D721Med (cell line): Measurements from ENCODE around the gene ABHD16B.
A peak's percentile ranks its signal among the peaks of the same experiment; 100 is the strongest.

ENCODE experiments used
- DNase-seq: peaks from one replicate; pipeline ENCODE4 v3.0.0; 2011; ENCODE audit warnings: low spot score; ENCODE audit not compliant: insufficient read length
- FAIRE-seq: peaks from 2 replicates; lab custom pipeline; 2011; peaks lifted over from hg19 to GRCh38; lab: Jason Lieb, UNC
- CTCF ChIP-seq: IDR thresholded peaks from 2 replicates; pipeline ENCODE4 v1.5.1; 2012; ENCODE audit warnings: mild to moderate bottlenecking, control low read depth; ENCODE audit not compliant: insufficient read depth; ENCODE audit errors: missing control alignments

The ABHD16B gene

DNA sequence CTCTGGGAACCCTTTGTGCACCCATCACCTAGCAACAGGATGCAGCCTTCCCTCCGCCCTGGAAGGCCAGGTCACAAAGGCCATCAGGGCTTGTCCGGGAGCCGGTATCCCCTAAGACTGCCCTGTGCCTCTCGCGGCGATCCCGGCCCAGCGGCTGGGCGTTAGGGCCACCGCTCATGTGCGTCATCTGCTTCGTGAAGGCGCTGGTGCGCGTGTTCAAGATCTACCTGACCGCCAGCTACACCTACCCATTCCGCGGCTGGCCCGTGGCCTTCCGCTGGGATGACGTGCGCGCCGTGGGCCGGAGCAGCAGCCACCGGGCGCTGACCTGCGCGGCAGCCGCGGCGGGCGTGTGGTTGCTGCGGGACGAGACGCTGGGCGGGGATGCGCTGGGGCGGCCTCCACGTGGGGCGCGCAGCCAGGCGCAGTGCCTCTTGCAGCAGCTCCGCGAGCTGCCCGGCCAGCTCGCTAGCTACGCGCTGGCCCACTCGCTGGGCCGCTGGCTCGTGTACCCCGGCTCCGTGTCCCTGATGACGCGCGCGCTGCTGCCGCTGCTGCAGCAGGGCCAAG, at the start of gene ABHD16B:
TSS of gene ABHD16B (plus strand) at position 134 of the 570 bp plus-strand sequence. CDS start at position 177, 43 bp downstream.
- DNase-seq (no peak), FAIRE-seq (no peak)
- no peak for TF ChIP-seq CTCF

DNA sequence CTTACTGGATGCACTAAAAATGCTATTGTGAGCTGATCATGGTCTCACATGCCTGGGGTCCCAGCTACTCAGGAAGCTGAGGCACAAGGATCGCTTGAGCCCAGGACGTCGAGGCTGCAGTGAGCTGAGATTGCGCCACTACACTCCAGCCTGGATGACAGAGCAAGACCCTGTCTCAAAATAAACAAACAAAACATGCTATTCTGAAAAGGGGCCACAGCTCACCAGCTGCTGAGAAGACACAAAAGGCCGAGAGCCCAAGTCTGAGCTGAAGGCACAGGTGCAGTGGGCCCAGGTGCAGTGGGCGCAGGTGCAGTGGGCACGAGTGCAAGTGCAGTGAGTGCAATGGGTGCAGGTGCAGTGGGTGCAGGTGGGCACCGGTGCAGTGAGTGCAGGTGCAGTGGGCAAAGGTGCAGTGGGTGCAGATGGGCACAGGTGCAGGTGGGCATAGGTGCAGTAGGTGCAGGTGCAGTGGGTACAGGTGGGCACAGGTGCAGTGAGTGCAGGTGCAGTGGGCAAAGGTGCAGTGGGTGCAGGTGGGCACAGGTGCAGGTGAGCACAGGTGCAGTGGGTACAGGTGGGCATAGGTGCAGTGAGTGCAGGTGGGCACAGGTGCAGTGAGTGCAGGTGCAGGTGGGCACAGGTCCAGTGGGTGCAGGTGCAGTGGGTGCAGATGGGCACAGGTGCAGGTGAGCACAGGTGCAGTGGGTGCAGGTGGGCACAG, 46.2 kb upstream of the ABHD16B start:
- FAIRE-seq = no peak
- no peak for TF ChIP-seq CTCF
- no peak for DNase-seq

DNA sequence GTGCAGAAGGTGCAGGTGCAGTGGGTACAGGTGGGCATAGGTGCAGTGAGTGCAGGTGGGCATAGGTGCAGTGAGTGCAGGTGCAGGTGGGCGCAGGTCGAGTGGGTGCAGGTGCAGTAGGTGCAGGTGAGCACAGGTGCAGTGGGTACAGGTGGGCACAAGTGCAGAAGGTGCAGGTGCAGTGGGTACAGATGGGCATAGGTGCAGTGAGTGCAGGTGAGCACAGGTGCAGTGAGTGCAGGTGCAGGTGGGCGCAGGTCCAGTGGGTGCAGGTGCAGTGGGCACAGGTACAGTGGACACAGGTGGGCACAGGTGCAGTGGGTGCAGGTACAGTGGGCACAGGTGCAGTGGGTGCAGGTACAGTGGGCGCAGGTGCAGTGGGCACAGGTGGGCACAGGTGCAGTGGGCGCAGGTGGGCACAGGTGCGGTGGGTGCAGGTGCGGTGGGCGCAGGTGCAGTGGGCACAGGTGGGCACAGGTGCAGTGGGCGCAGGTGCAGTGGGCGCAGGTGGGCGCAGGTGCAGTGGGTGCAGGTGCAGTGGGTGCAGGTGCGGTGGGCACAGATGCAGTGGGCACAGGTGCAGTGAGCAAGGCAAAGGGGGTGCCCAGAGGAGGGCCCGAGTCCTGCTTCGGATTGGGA, 45.6 kb upstream of the ABHD16B start:
- TF ChIP-seq CTCF = no peak
- DNase-seq (no peak), FAIRE-seq (no peak)

DNA sequence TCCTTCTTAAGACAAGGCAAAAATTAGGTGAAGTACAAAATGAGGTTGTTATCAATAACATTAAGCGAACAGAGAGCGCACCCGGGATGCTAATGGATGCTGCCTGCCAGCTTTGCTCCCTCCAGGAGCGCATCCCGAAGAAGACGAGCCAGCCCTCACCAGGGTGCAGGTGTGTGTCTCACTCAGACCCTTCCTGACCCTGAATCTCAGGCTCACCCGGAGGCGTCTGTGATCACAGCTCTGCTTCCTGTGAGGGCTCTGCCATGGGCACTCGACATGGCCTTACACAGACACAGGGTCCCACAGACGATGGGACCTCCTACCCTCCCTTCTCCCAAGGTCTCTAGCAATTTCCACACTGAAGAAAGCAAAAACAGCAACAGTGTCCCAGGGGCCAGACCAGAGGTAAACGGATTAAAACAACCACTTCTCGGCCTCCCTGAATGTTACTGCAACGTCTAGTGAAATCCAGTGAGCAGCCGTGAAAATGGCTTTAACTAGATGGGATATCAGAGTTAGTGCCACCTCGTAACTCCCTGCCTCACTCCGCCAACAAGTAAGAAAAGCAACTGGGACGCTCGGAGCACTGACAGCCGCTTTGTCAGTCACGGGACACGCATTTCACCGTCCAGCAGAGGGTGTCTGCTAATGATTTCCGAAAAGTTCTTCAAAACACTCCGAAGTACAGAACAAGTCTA, 41.9 kb upstream of the ABHD16B start:
- FAIRE-seq (no peak), DNase-seq (no peak)
- TF ChIP-seq CTCF = peak; percentile 27

- TF ChIP-seq CTCF = no peak
- no peak for FAIRE-seq
- DNase-seq = no peak
These were observed 39.5 kb upstream of the ABHD16B start for GRCh38 chr20:63821811-63822210.

GRCh38 chr20:63822276-63822696, 39.0 kb upstream of the ABHD16B start:
- FAIRE-seq = no peak
- no peak for TF ChIP-seq CTCF
- no peak for DNase-seq
